ENCODE results near the gene PMEPA1.

GRCh38 chr20:57702521-57702920 is 7.3 kb downstream of the PMEPA1 start:
- TF ChIP-seq EP300 (IDR thresholded peaks at IDR 0.05) (no peak), POLR2AphosphoS5 (IDR thresholded peaks at IDR 0.05) (no peak), CTCF (IDR thresholded peaks at IDR 0.05) (no peak), POLR2A (IDR thresholded peaks at IDR 0.05) (no peak)
